HG03159 (cell line): Measurements from ENCODE around the gene SPO11.

Source experiments
- ATAC-seq: cut with Tn5 transposase; IDR thresholded peaks from one replicate; pipeline ENCODE4 v1.9.1; 2021; ENCODE audit warnings: mild to moderate bottlenecking, moderate library complexity; ENCODE audit not compliant: unreplicated experiment

The SPO11 gene

GRCh38 chr20:57309544-57310115 is 20.0 kb upstream of the SPO11 start:
- ATAC-seq: no peak

- no peak for ATAC-seq
Measured at GRCh38 chr20:57310821-57311514, 18.6 kb upstream of the SPO11 start.

- ATAC-seq: no peak
Measured at GRCh38 chr20:57312138-57312537, 17.5 kb upstream of the SPO11 start.

GRCh38 chr20:57313230-57313629 is 16.4 kb upstream of the SPO11 start:
- ATAC-seq: no peak

GRCh38 chr20:57313951-57314350 is 15.7 kb upstream of the SPO11 start:
- no peak for ATAC-seq

- ATAC-seq: no peak
Measured at GRCh38 chr20:57315083-57315975, 14.3 kb upstream of the SPO11 start.

GRCh38 chr20:57315976-57316480 is 13.6 kb upstream of the SPO11 start:
- no peak for ATAC-seq

GRCh38 chr20:57316795-57317201 is 12.8 kb upstream of the SPO11 start:
- no peak for ATAC-seq

- ATAC-seq: no peak
Measured at GRCh38 chr20:57317316-57317788, 12.3 kb upstream of the SPO11 start.

GRCh38 chr20:57317789-57318371 is 11.7 kb upstream of the SPO11 start:
- no peak for ATAC-seq

GRCh38 chr20:57319584-57319983 is 10.0 kb upstream of the SPO11 start:
- no peak for ATAC-seq

GRCh38 chr20:57320358-57320757 is 9.2 kb upstream of the SPO11 start:
- no peak for ATAC-seq

GRCh38 chr20:57321142-57321541 is 8.5 kb upstream of the SPO11 start:
- ATAC-seq: no peak

GRCh38 chr20:57322476-57322875 is 7.1 kb upstream of the SPO11 start:
- ATAC-seq: no peak

- ATAC-seq: no peak
Measured at GRCh38 chr20:57323034-57323433, 6.6 kb upstream of the SPO11 start.

- no peak for ATAC-seq
Measured at GRCh38 chr20:57325632-57326356, 3.8 kb upstream of the SPO11 start.

- no peak for ATAC-seq
Measured at GRCh38 chr20:57326667-57327455, 2.7 kb upstream of the SPO11 start.

GRCh38 chr20:57327820-57328219 is 1.8 kb upstream of the SPO11 start:
- ATAC-seq: no peak

- no peak for ATAC-seq
Measured at GRCh38 chr20:57330998-57331397, 1.4 kb downstream of the SPO11 start.
